Activated T-helper 1 cell treated with Interleukin-2 at 50 U/mL for 16 hours (primary cell): ENCODE measurements around the gene EPO.

Experiments used
- DNase-seq: peaks from one replicate; pipeline ENCODE4 v3.0.0-alpha.2; 2020; ENCODE audit warnings: low read depth

Gene EPO

DNA sequence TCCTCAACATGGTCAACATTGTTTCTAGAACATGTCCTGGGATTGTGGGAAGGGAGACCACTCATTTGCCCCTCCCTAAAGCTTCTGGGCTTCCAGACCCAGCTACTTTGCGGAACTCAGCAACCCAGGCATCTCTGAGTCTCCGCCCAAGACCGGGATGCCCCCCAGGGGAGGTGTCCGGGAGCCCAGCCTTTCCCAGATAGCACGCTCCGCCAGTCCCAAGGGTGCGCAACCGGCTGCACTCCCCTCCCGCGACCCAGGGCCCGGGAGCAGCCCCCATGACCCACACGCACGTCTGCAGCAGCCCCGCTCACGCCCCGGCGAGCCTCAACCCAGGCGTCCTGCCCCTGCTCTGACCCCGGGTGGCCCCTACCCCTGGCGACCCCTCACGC, at the start of gene EPO:
TSS of gene EPO (plus strand) at position 190 of the 392 bp plus-strand sequence. CDS start 513 bp downstream, outside the sequence.
- no peak for DNase-seq

GRCh38 chr7:100671353-100672327, 48.6 kb upstream of the EPO start:
- DNase-seq, result no peak

- peak; percentile 94 for DNase-seq
These were observed 46.8 kb upstream of the EPO start, which contains the start of gene GNB2 for GRCh38 chr7:100673302-100673941. Gene GNB2, plus strand, starts transcription at chr7:100673740. Its CDS starts 2,526 bp downstream, at chr7:100676266.

GRCh38 chr7:100673942-100674410, 46.3 kb upstream of the EPO start:
- no peak for DNase-seq

- DNase-seq, result no peak
These were observed 45.7 kb upstream of the EPO start for GRCh38 chr7:100674411-100675104.

DNA sequence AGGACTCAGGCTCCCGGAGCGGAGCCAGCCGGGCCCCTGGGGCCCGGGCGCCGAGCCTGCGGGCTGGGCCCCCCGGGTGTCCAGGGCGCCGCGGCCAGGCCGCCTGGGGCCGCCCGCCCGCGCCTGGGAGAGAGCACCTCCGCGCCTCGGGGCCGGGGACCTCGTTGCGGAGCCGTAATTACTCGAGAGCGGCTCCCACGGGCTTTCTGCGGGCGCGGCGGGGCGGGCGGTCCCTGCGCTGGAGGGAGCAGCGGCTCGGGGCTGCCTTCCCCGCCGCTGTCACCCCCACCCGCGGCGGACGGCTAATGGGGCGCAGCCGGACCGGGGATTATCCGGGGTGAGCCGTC, 45.2 kb upstream of the EPO start:
- DNase-seq, result no peak

DNA sequence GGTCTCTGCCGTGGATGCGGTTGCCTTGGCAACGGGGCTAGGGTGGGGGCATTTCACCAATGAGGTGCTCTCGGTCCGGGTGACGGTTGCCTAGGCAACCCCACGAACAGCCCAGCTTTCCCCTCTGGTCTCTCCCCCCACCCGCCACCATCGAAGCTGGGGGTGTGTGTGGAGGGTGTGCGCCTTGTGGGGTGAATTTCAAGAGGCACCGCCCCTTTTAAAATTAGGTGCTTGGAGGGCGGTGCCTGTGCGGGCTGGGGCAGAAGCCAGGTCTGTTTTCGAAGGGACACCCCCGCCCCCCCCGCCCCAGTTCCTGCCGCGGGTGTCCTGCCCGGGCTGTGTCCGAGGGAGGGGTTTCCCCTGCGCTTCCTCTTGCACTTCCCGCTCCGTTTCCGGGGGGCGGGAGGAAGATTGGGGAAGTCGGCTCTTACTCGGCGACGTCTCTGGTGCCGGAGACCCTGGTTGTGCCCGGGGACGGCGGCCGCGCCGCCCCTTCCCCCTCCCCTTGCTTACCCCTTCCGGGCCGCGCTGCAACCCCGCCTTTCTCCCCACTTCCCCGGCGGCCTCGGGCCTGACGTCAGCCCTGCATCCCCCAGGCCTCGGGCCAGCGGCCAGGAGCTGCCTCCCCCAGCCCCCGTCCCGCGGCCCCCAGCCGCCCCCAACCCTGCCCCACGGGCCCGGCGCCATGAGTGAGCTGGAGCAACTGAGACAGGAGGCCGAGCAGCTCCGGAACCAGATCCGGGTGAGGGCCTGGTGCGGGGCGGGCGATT, 44.5 kb upstream of the EPO start:
- DNase-seq, result peak; percentile 80

- no peak for DNase-seq
These were observed 43.6 kb upstream of the EPO start for GRCh38 chr7:100676501-100677306.

- no peak for DNase-seq
These were observed 42.7 kb upstream of the EPO start for GRCh38 chr7:100677308-100678267.

DNA sequence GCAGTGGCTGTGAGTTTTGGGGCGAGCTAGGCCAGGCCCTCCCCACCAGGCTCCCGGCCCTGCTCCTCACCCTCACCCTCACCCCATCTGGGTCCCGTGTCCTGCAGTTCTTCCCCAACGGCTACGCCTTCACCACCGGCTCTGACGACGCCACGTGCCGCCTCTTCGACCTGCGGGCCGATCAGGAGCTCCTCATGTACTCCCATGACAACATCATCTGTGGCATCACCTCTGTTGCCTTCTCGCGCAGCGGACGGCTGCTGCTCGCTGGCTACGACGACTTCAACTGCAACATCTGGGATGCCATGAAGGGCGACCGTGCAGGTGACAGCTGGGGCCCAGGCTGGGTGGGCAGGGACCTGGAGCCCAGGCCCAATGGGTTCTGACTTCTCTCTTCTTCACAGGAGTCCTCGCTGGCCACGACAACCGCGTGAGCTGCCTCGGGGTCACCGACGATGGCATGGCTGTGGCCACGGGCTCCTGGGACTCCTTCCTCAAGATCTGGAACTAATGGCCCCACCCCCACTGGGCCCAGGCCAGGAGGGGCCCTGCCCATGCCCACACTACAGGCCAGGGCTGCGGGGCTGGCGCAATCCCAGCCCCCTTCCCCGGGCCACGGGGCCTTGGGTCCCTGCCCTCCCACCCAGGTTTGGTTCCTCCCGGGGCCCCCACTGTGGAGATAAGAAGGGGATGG, 41.8 kb upstream of the EPO start:
- no peak for DNase-seq

DNA sequence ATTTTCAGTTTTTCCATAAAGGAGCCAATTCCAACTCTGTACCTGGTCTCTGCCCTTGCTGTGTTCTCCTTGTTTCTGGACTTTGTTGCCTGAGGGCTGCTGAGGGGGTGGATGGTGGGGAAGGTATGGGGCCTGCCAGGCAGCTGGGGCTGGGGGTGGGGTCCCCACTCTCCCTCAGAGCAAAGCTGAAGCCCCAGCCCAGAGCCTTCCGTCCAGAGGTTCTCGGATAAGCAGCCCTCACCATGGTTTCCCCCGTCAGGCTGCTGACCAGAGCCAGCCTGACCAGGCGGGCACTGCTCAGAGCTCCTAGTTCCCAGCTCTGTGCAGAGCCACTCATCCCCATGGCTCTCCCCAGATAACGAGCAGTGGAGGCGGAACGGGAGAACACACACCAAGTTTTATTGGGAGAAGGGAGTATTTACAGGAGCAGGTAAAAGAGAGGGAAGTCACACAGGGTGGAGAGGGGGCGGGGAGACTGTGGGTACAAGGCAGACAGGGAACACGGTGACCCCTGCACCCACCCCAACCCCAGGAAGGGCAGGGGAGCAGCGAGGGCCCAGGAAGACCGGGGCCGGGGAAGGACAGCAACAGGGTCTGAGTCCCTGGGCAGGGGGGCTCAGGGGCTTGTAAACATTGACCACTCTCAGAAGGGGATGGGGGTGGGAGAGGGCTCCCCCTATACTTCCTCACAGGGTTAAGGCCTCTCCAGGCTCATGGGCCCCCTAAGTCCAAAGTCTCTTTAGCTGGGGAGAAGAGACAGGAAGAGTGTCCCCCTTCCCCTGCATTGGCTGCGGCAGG, 40.9 kb upstream of the EPO start:
- no peak for DNase-seq

- no peak for DNase-seq
These were observed 40.2 kb upstream of the EPO start for GRCh38 chr7:100679927-100680575.

DNA sequence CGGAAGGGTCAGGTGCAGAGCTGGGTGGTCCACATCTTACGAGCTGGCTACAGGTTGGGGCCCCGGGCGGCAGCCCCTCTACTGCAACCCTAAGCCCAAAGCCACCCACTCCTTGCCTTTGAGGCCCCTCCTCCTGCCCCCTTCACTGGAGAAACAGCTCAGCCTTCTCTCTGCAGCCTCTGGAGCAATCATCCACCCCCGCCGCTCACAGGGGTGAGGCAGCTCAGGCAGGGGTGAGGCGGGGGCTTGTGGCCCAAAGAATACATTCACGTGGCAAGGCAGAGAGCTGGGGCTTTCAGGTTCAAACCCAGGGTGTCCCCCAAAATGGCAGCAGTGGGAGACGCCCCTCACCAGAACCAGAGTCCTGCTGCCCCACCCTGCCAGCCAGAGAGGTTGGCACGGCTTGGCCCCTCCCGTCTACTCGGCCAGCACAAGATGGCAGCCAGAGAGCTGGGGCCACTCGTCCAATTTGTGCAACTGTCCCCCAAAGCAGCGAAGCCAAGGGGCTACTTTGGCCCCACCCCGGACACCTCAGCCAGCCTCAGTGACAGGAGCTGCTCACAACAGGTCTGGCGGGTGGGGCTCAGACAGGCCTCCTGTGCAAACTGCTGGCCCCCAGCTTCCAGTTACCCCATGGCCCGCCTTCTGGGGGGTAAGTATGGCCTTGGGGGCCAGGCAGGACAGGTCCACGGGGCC, 39.5 kb upstream of the EPO start:
- no peak for DNase-seq

- no peak for DNase-seq
These were observed 38.6 kb upstream of the EPO start for GRCh38 chr7:100681491-100682227.

DNA sequence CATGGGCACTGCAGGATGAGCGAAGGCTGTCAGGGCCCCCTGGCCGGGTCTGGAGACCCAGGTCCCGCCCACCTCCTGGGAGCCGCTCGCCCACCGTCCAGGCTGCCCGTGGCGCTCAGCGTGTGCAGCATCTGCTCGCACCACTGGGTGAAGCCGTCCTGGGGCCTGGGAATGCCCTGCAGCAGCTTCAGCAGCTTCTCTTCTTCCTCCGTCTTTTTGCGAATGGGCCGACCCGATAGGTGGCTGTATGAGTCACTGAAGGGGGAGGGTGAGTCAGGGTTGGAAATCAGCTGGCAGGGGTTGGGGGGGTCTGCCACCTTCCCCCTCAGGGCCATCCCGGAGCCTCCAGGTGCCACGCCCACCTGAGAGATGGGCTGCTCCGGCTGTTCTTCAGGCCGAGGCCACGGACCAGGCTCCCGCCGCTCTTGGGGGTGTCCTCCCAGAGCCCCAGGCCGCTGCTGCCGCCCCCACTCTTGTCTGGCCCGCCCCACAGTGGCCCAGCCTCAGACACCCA, 38.0 kb upstream of the EPO start:
- DNase-seq, result no peak

GRCh38 chr7:100682991-100683658, 37.1 kb upstream of the EPO start:
- DNase-seq, result no peak
